ENCODE results near the gene KCTD16. TPM values are rescaled to one million over a fixed set of nuclear protein-coding genes. Genes with fewer than 3 reads are reported as not detected.

KCTD16 gene
- total and polyA plus RNA-seq, 8 donors, result 0.57 to 6.6 (median 3.2) TPM

GRCh38 chr5:144422018-144422727 lies 251.5 kb downstream of the KCTD16 start:
- Histone ChIP-seq H3K27ac (peak overlapping the region in 1 of 4 donors; percentile 27), H3K9me3 (no peaks in the 10 kb centered on the region), H3K27me3 (no peaks in the 10 kb centered on the region), H3K4me3 (no peak overlapping the region), H3K36me3 (no peaks in the 10 kb centered on the region), H3K4me1 (peaks cover 5 to 16% (median 10%) of the 10 kb centered on the region in 3 donors)
- DNase-seq, result no peak
- intact Hi-C loops (cut with DNase I), result no loop called here
- peak in 1 of 4 donors; percentile 19 for ATAC-seq
- WGBS, 2 donors, result 47 to 52% methylated on average over 2 of the region's 2 CpGs
- TF ChIP-seq CTCF (IDR thresholded peaks at IDR 0.05), result no peak
- FAIRE-seq, result no peak

- Histone ChIP-seq H3K27ac (no peak overlapping the region), H3K9me3 (no peaks in the 10 kb centered on the region), H3K4me1 (peaks cover 13 to 20% (median 13%) of the 10 kb centered on the region in 3 donors), H3K4me3 (no peak overlapping the region), H3K36me3 (no peaks in the 10 kb centered on the region), H3K27me3 (no peaks in the 10 kb centered on the region)
- FAIRE-seq (no peak), DNase-seq (no peak), ATAC-seq (peak in 1 of 4 donors; percentile 4)
- WGBS, 2 donors, result 59 to 68% methylated on average over 1 of the region's 1 CpG
- intact Hi-C loops (cut with DNase I), result no loop called here
- TF ChIP-seq CTCF (IDR thresholded peaks at IDR 0.05), result no peak
Observed at GRCh38 chr5:144427866-144428265, 257.2 kb downstream of the KCTD16 start.

GRCh38 chr5:144428326-144428725 lies 257.7 kb downstream of the KCTD16 start:
- Histone ChIP-seq H3K36me3 (no peaks in the 10 kb centered on the region), H3K4me3 (no peak overlapping the region), H3K9me3 (no peaks in the 10 kb centered on the region), H3K27ac (no peak overlapping the region), H3K4me1 (peaks cover 13 to 25% (median 18%) of the 10 kb centered on the region in 3 donors), H3K27me3 (no peaks in the 10 kb centered on the region)
- TF ChIP-seq CTCF (IDR thresholded peaks at IDR 0.05), result no peak
- ATAC-seq, result peak in 3 of 4 donors; percentile 14 to 28 (median 25)
- no peak for DNase-seq
- intact Hi-C loops (cut with DNase I), result no loop called here
- 10% methylated on average over 1 of the region's 1 CpG for WGBS, 2 donors
- no peak for FAIRE-seq

GRCh38 chr5:144429405-144429804 lies 258.7 kb downstream of the KCTD16 start:
- ATAC-seq, result peak; percentile 18 to 58 (median 50)
- no peak for FAIRE-seq
- no peaks in the 10 kb centered on the region for H3K27me3 ChIP-seq
- 91 to 99% methylated on average over 1 of the region's 1 CpG for WGBS, 2 donors
- no peak for TF ChIP-seq CTCF (IDR thresholded peaks at IDR 0.05)
- peaks cover 13 to 27% (median 25%) of the 10 kb centered on the region in 3 donors for H3K4me1 ChIP-seq
- intact Hi-C loops (cut with DNase I), result no loop called here
- H3K36me3 ChIP-seq, result no peaks in the 10 kb centered on the region
- H3K27ac ChIP-seq, result peak overlapping the region in 2 of 4 donors; percentile 7 to 18
- no peak for DNase-seq
- H3K4me3 ChIP-seq, result no peak overlapping the region
- H3K9me3 ChIP-seq, result no peaks in the 10 kb centered on the region

- ATAC-seq (peak; percentile 28 to 68 (median 48)), DNase-seq (no peak), FAIRE-seq (no peak)
- TF ChIP-seq CTCF (IDR thresholded peaks at IDR 0.05), result no peak
- Histone ChIP-seq H3K4me3 (no peak overlapping the region), H3K4me1 (peaks cover 18 to 28% (median 25%) of the 10 kb centered on the region in 3 donors), H3K27me3 (no peaks in the 10 kb centered on the region), H3K27ac (peak overlapping the region in 2 of 4 donors; percentile 7 to 18), H3K9me3 (no peaks in the 10 kb centered on the region), H3K36me3 (no peaks in the 10 kb centered on the region)
- WGBS, 2 donors, result 46 to 58% methylated on average over 1 of the region's 1 CpG
- intact Hi-C loops (cut with DNase I), result no loop called here
Observed at GRCh38 chr5:144429905-144430304, 259.2 kb downstream of the KCTD16 start.
